ENCODE data around the gene DNAH17. TPM values are rescaled to one million over a fixed set of nuclear protein-coding genes. Genes with fewer than 3 reads are reported as not detected.

DNAH17 gene
- total RNA-seq, 2 donors from 2014 or later: 0.13 to 0.64 TPM

- Mint-ChIP-seq H3K36me3 (ENCODE audit: low read depth) (no peaks in the 10 kb centered on the region), H3K4me3 (no peak overlapping the region), H3K4me1 (no peaks in the 10 kb centered on the region), H3K27ac (no peak overlapping the region), H3K9me3 (peaks cover 12% of the 10 kb centered on the region), H3K27me3 (ENCODE audit: insufficient read depth) (no peaks in the 10 kb centered on the region)
- no peak overlapping the region for H3K9ac ChIP-seq (ENCODE audit: extremely low read depth, low read length, poor library complexity, severe bottlenecking)
- peaks cover 4% of the 10 kb centered on the region for H3K9me3 ChIP-seq (ENCODE audit: control insufficient read depth, low read length)
- H3K36me3 ChIP-seq (ENCODE audit: control insufficient read depth, insufficient read depth, low read length): no peaks in the 10 kb centered on the region
- TF ChIP-seq, protein P1, sequence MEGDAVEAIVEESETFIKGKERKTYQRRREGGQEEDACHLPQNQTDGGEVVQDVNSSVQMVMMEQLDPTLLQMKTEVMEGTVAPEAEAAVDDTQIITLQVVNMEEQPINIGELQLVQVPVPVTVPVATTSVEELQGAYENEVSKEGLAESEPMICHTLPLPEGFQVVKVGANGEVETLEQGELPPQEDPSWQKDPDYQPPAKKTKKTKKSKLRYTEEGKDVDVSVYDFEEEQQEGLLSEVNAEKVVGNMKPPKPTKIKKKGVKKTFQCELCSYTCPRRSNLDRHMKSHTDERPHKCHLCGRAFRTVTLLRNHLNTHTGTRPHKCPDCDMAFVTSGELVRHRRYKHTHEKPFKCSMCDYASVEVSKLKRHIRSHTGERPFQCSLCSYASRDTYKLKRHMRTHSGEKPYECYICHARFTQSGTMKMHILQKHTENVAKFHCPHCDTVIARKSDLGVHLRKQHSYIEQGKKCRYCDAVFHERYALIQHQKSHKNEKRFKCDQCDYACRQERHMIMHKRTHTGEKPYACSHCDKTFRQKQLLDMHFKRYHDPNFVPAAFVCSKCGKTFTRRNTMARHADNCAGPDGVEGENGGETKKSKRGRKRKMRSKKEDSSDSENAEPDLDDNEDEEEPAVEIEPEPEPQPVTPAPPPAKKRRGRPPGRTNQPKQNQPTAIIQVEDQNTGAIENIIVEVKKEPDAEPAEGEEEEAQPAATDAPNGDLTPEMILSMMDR (conservative IDR thresholded peaks at IDR 0.05): no peak
- H3K4me3 ChIP-seq (ENCODE audit: low read length): no peak overlapping the region
- no peak for DNase-seq
- WGBS, 2 experiments (ENCODE audit: insufficient coverage in 1 of 2, insufficient read length in 1 of 2): 86 to 90% methylated on average over 6 to 11 of the region's 11 CpGs
- no peak overlapping the region for H3K27ac ChIP-seq (ENCODE audit: low read depth, low read length)
- H3K4me1 ChIP-seq (ENCODE audit: control insufficient read depth, insufficient read depth, low read length): no peaks in the 10 kb centered on the region
- H3K27me3 ChIP-seq (ENCODE audit: control insufficient read depth, insufficient read depth, low read length, poor library complexity, severe bottlenecking): no peaks in the 10 kb centered on the region
Measured at GRCh38 chr17:78460176-78460675, 117.0 kb downstream of the DNAH17 start.

- H3K4me1 ChIP-seq (ENCODE audit: control insufficient read depth, insufficient read depth, low read length): no peaks in the 10 kb centered on the region
- H3K36me3 ChIP-seq (ENCODE audit: control insufficient read depth, insufficient read depth, low read length): no peaks in the 10 kb centered on the region
- H3K27ac Mint-ChIP-seq: no peak overlapping the region
- peaks cover 3% of the 10 kb centered on the region for H3K9me3 ChIP-seq (ENCODE audit: control insufficient read depth, low read length)
- no peaks in the 10 kb centered on the region for H3K36me3 Mint-ChIP-seq (ENCODE audit: low read depth)
- no peak overlapping the region for H3K9ac ChIP-seq (ENCODE audit: extremely low read depth, low read length, poor library complexity, severe bottlenecking)
- DNase-seq: no peak
- H3K4me1 Mint-ChIP-seq: no peaks in the 10 kb centered on the region
- no peak overlapping the region for H3K4me3 Mint-ChIP-seq
- H3K9me3 Mint-ChIP-seq: peaks cover 8% of the 10 kb centered on the region
- WGBS, 2 experiments (ENCODE audit: insufficient coverage in 1 of 2, insufficient read length in 1 of 2): 91 to 96% methylated on average over 19 to 21 of the region's 21 CpGs
- H3K27ac ChIP-seq (ENCODE audit: low read depth, low read length): no peak overlapping the region
- H3K27me3 ChIP-seq (ENCODE audit: control insufficient read depth, insufficient read depth, low read length, poor library complexity, severe bottlenecking): no peaks in the 10 kb centered on the region
- no peaks in the 10 kb centered on the region for H3K27me3 Mint-ChIP-seq (ENCODE audit: insufficient read depth)
- TF ChIP-seq, protein P1 (conservative IDR thresholded peaks at IDR 0.05): no peak
- no peak overlapping the region for H3K4me3 ChIP-seq (ENCODE audit: low read length)
Measured at GRCh38 chr17:78459696-78460095, 117.5 kb downstream of the DNAH17 start.

GRCh38 chr17:78458736-78459335 lies 118.4 kb downstream of the DNAH17 start:
- no peak for DNase-seq
- H3K9me3 Mint-ChIP-seq: peaks cover under 1% of the 10 kb centered on the region
- H3K4me1 Mint-ChIP-seq: no peaks in the 10 kb centered on the region
- peak overlapping the region; percentile 26 for H3K27ac Mint-ChIP-seq
- Histone ChIP-seq H3K27ac (ENCODE audit: low read depth, low read length) (no peak overlapping the region), H3K27me3 (ENCODE audit: control insufficient read depth, insufficient read depth, low read length, poor library complexity, severe bottlenecking) (no peaks in the 10 kb centered on the region), H3K9me3 (ENCODE audit: control insufficient read depth, low read length) (no peaks in the 10 kb centered on the region), H3K36me3 (ENCODE audit: control insufficient read depth, insufficient read depth, low read length) (no peaks in the 10 kb centered on the region), H3K4me3 (ENCODE audit: low read length) (no peak overlapping the region), H3K9ac (ENCODE audit: extremely low read depth, low read length, poor library complexity, severe bottlenecking) (no peak overlapping the region), H3K4me1 (ENCODE audit: control insufficient read depth, insufficient read depth, low read length) (no peaks in the 10 kb centered on the region)
- H3K4me3 Mint-ChIP-seq: no peak overlapping the region
- TF ChIP-seq, protein P1 (conservative IDR thresholded peaks at IDR 0.05): no peak
- no peaks in the 10 kb centered on the region for H3K27me3 Mint-ChIP-seq (ENCODE audit: insufficient read depth)
- 93% methylated on average over 23 to 37 of the region's 37 CpGs for WGBS, 2 experiments (ENCODE audit: insufficient coverage in 1 of 2, insufficient read length in 1 of 2)
- no peaks in the 10 kb centered on the region for H3K36me3 Mint-ChIP-seq (ENCODE audit: low read depth)

Data from endodermal cell (in vitro differentiated cells).